Thymus (tissue), 11 donors: ENCODE results near the gene SLC2A9. TPM values are rescaled to one million over a fixed set of nuclear protein-coding genes. Genes with fewer than 3 reads are reported as not detected.

Experiments
- DNase-seq, 9 donors: peaks; one replicate each; pipeline ENCODE4 v3.0.0-alpha.2; 2013; ENCODE audit warnings: low spot score in 9 of 9, low read depth in 6 of 9, missing footprints in 1 of 9
- H3K27ac ChIP-seq, 2 donors: one replicate each; pipeline ENCODE4 v1.5.1; 2013; ENCODE audit warnings: control low read depth in 1 of 2, low read depth in 1 of 2, low read length in 1 of 2, mild to moderate bottlenecking in 1 of 2, moderate library complexity in 1 of 2
- H3K27me3 ChIP-seq, 2 donors: one replicate each; pipeline ENCODE4 v1.5.1; 2013; ENCODE audit warnings: low read length in 1 of 2; ENCODE audit not compliant: control insufficient read depth in 2 of 2, insufficient read depth in 1 of 2
- H3K36me3 ChIP-seq, 2 donors: one replicate each; pipeline ENCODE4 v1.5.1; 2013; ENCODE audit warnings: low read length in 1 of 2, mild to moderate bottlenecking in 1 of 2, moderate library complexity in 1 of 2; ENCODE audit not compliant: control insufficient read depth in 2 of 2, insufficient read depth in 2 of 2
- H3K4me1 ChIP-seq, 2 donors: one replicate each; pipeline ENCODE4 v1.5.1; 2013; ENCODE audit warnings: low read length in 2 of 2; ENCODE audit not compliant: control insufficient read depth in 2 of 2, insufficient read depth in 2 of 2
- H3K4me3 ChIP-seq, 2 donors: one replicate each; pipeline ENCODE4 v1.5.1; 2013; ENCODE audit warnings: low read length in 2 of 2, control low read depth in 1 of 2, mild to moderate bottlenecking in 1 of 2
- H3K9me3 ChIP-seq, 2 donors: one replicate each; pipeline ENCODE4 v1.5.1; 2013; ENCODE audit warnings: low read length in 1 of 2, mild to moderate bottlenecking in 1 of 2; ENCODE audit not compliant: control insufficient read depth in 2 of 2, insufficient read depth in 1 of 2
- WGBS: extraction: QIAGEN DNeasy Blood & Tissue Kit; methylation state at CpG from one replicate; pipeline ENCODE4 v1.1.7; 2013; 5-methylcytosine and 5-hydroxymethylcytosine counted together
- polyA plus RNA-seq: library from polyadenylated mRNA; stranded (reverse); fragments of 200-250 nt; gene quantifications from one replicate; pipeline ENCODE4 v1.2.3, GENCODE V29; 2013
- total RNA-seq: library from RNA; stranded (reverse); fragments of 120-200 nt; gene quantifications from one replicate; pipeline ENCODE4 v1.2.4, GENCODE V29; 2013
- donor health status: healthy.

SLC2A9 gene
- total and polyA plus RNA-seq, 2 donors: 3.5 to 8.6 TPM

DNA sequence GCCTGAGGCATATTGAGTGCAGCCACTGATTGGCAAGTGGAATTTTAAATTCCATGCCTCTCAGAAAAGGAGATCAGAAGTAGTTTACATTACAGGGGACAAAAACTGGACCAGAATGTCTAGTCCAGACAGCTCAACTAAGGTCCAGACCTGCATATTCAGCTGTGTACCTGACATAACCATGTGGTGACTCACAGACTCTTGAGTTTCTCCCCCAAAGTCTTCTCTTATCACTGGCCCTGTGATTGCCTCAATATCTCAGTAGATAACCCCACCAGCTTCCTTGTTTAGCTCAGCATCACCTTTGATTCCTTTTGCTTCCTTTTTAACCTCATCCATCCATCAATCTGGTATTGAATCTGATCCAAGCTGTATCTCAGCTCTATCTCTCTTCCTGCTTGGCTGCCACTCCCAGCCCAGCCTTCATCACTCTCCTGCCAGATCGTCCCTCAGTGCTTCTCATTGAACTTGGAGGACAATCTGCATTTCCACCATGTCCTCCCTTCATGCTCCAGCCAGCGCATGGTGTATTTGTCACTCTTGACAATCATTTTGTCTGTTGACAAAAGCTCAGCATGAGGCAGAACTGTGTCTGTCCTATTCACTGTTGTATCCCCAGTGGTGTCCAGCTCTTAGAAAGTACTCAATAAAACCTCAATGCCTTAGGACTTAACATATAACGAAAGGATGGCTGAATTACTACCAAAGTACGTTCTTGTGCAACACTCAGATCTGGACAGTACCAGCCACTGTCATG is 27.8 kb upstream of the SLC2A9 start:
- WGBS: 70% methylated on average over 4 of the region's 4 CpGs
- Histone ChIP-seq H3K4me1 (peaks cover 5 to 9% of the 10 kb centered on the region in 2 donors), H3K4me3 (no peak overlapping the region), H3K27ac (no peak overlapping the region), H3K36me3 (no peaks in the 10 kb centered on the region), H3K27me3 (no peaks in the 10 kb centered on the region), H3K9me3 (no peaks in the 10 kb centered on the region)
- DNase-seq: no peak

DNA sequence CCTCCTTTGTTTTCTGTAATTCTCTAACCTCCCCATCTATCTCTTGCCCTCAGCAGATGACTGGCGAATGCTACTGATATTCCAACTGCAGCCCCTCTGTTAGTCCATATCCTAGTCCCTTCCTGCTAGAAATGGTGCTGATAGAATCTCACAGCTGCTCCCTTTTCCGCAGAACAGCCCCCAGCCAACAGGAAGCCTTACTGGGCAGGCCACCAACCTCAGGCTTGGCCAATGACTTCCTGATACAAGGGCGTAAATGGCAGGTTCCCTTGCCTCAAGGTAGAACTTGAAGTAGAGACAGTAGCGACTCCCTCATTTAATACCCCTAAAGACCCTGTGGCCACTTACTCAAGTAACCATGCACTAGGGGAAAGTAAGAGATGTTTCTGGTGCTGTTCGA is 26.7 kb upstream of the SLC2A9 start:
- DNase-seq: no peak
- H3K4me3 ChIP-seq: no peak overlapping the region
- peaks cover 5 to 9% of the 10 kb centered on the region in 2 donors for H3K4me1 ChIP-seq
- WGBS: 43% methylated on average over 5 of the region's 5 CpGs
- no peak overlapping the region for H3K27ac ChIP-seq
- no peaks in the 10 kb centered on the region for H3K36me3 ChIP-seq
- no peaks in the 10 kb centered on the region for H3K27me3 ChIP-seq
- no peaks in the 10 kb centered on the region for H3K9me3 ChIP-seq

DNA sequence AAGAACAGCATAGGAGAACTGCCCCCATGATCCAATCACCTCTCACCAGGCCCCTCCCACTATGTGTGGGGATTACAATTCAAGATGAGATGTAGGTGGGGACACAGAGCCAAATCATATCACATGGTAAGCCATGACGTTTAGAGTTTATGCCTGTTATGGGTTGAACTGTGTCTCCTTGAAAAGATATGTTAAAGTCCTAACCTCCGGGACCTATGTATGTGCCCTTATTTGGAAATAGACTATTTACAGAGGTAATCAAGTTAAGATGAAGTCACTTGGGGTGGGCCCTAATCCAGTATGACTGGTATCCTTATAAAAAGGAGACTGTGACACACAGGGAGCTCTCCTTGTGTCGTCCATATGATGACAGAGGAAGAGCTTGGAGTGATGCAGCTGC is 25.2 kb upstream of the SLC2A9 start:
- 94% methylated on average over 3 of the region's 3 CpGs for WGBS
- Histone ChIP-seq H3K36me3 (no peaks in the 10 kb centered on the region), H3K4me1 (peaks cover 5 to 9% of the 10 kb centered on the region in 2 donors), H3K27ac (no peak overlapping the region), H3K4me3 (no peak overlapping the region), H3K27me3 (no peaks in the 10 kb centered on the region), H3K9me3 (no peaks in the 10 kb centered on the region)
- DNase-seq: no peak

DNA sequence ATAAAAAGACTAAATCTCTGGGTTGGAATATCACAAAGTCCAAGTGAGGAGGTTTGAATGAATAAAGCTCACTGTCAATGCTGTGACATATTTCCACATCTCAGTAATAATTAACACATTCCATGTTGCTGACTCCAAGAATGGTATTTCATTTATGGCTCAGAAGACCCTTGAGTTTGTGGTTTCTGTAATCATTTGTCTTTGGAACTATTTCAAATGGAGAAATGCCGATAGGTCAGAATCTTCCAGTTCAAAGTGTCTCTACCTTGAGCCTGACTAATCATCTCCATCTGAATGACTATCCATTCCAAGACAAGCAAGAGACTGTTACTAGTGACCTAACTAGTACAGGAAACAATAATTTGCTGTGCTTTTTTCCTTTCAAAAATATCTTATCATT is 24.2 kb upstream of the SLC2A9 start:
- H3K4me1 ChIP-seq: peaks cover 5 to 8% of the 10 kb centered on the region in 2 donors
- no peaks in the 10 kb centered on the region for H3K9me3 ChIP-seq
- no peak overlapping the region for H3K4me3 ChIP-seq
- WGBS: 92% methylated on average over 1 of the region's 1 CpG
- DNase-seq: no peak
- H3K27ac ChIP-seq: no peak overlapping the region
- no peaks in the 10 kb centered on the region for H3K36me3 ChIP-seq
- no peaks in the 10 kb centered on the region for H3K27me3 ChIP-seq

DNA sequence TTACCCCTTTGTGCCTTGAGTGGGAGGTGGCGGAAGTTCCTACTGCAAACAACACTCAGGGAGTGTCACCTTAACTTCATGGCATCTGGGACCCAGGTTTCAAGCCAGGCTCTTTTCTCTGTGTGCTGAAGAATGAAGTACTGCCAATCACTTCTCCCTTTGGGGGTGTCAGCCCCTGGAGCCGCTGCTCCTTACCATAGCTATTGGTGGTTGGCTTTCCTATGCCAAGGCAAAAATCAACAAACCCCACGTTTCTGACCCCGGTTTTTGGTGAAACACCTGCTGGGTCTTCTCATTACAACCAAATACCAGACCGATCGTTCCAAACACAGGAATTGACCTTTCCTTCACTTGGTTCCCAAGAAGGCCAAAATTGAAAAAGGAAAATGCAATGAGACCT is 19.7 kb upstream of the SLC2A9 start:
- DNase-seq: no peak
- WGBS: 91% methylated on average over 6 of the region's 6 CpGs
- Histone ChIP-seq H3K27me3 (peaks cover 0 to 2% of the 10 kb centered on the region in 2 donors), H3K4me1 (no peaks in the 10 kb centered on the region), H3K36me3 (no peaks in the 10 kb centered on the region), H3K9me3 (no peaks in the 10 kb centered on the region), H3K4me3 (no peak overlapping the region), H3K27ac (no peak overlapping the region)

DNA sequence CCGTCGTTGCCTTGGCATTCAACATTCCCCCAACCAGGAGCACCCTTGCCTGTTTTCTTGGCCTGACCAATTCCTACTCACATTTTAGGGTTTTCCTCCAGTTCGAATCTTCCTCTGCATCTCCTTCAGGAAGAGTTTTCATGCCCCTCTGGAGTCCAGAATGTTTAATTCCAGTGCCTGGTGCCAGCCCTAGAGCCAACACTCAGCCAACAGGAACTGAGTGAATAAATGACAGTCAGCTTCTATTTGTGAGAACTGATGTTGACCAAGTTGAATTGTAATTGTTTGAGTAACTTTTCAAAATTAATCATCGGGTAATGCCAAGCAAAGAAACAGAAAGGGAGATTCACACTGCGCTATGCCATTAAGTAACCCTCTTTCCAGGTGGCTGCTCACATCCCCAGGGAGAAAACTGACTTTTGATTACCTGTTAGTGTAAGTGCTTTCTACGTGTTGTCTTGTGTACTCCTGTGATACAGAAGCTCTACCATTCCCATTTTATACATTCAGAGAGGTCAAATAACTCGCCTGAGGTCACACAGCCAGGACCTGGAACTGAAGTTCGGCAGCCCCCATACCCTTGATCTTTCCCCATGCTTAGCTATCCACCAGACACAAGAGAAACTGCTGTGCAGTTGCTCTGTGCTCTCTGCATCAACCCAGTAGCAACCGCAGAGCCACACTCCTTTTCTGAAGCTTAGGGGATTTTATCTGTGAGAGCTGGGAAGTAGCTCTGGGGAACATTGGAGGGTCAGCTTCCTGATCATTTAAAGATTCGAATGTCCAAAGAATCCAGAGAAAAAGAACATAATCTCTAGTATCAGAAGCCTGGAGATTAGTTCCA is 19.0 kb upstream of the SLC2A9 start:
- Histone ChIP-seq H3K27ac (no peak overlapping the region), H3K36me3 (no peaks in the 10 kb centered on the region), H3K27me3 (peaks cover 0 to 2% of the 10 kb centered on the region in 2 donors), H3K4me1 (no peaks in the 10 kb centered on the region), H3K4me3 (no peak overlapping the region), H3K9me3 (no peaks in the 10 kb centered on the region)
- WGBS: 94% methylated on average over 10 of the region's 10 CpGs
- DNase-seq: no peak

DNA sequence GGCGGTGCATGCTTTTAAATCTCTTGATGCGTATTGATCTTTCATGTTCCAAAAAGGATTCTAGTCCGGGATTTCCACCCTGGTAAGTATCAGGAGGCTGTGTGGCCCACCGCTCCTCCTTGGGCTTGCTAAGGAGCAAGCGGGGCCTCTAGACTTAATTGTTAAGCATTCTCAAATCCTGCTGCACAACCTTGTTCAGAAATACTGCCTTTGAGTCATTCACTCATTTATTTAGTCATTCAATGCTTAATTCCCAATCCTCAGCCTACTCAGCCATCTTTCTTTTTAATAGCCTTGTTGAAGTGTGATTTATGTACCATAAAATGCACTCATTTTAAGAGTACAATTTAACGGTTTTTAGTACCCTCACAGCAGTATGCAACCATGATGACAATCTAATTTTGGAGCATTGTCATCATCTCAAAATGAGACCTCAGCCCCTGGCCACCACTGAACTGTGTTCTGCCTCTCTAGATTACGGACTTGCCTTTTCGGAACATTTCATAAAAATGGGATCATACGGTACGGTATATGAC is 15.6 kb upstream of the SLC2A9 start:
- no peak overlapping the region for H3K4me3 ChIP-seq
- no peak for DNase-seq
- peaks cover 0 to 7% of the 10 kb centered on the region in 2 donors for H3K4me1 ChIP-seq
- peaks cover 0 to 13% of the 10 kb centered on the region in 2 donors for H3K27me3 ChIP-seq
- H3K9me3 ChIP-seq: no peaks in the 10 kb centered on the region
- H3K27ac ChIP-seq: no peak overlapping the region
- H3K36me3 ChIP-seq: no peaks in the 10 kb centered on the region
- WGBS: 83% methylated on average over 10 of the region's 10 CpGs

DNA sequence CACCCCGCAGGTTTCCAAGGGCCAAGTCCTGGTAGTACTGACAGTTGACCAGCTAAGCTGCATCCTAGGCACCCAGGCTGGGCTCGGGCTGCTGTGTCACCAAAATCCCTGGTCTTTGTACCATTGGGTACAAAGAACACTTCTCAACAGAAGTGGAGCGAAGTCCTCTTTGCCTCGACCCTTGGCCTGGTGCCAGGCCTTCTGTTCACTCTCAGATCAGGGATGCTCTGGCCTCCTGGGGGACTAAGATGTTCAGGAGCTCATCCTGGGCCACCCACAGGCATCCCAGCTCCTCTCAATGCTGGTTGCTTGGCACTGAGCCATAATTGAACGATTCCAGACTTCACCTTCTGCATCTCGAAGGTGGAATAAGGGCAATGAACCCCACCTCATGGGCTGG is 13.8 kb upstream of the SLC2A9 start:
- Histone ChIP-seq H3K4me1 (peaks cover 0 to 7% of the 10 kb centered on the region in 2 donors), H3K9me3 (no peaks in the 10 kb centered on the region), H3K36me3 (no peaks in the 10 kb centered on the region), H3K27me3 (peaks cover 0 to 13% of the 10 kb centered on the region in 2 donors), H3K27ac (no peak overlapping the region), H3K4me3 (no peak overlapping the region)
- DNase-seq: no peak
- WGBS: 90% methylated on average over 6 of the region's 6 CpGs

DNA sequence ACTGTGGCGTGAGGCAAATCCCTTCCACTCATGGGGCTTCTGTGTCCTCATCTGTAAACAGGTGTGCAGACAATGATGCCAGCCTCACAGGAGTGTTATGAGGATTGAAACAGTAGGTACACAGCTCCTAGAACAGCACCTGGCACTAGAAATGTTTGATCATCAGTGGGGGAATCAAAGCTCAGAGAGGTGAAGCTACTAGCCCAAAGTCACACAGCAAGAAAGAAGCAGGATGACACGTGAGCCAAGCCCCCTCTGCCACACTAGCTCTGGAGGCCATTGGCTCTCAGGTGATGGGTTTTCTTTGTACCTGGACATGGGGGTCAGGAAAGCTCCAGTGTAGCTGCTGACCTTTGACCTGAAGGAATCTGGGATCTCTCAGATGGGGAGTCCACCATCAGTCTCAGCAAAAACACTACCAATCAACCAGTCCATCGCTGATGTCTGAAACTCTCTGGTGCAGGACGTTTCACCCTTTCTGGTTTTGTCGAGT is 13.4 kb upstream of the SLC2A9 start:
- no peak for DNase-seq
- H3K27me3 ChIP-seq: peaks cover 0 to 11% of the 10 kb centered on the region in 2 donors
- no peak overlapping the region for H3K4me3 ChIP-seq
- no peaks in the 10 kb centered on the region for H3K36me3 ChIP-seq
- H3K9me3 ChIP-seq: no peaks in the 10 kb centered on the region
- H3K4me1 ChIP-seq: peaks cover 0 to 7% of the 10 kb centered on the region in 2 donors
- H3K27ac ChIP-seq: no peak overlapping the region
- WGBS: 97% methylated on average over 5 of the region's 5 CpGs
